ENCODE data around the gene TMEFF2. TPM values are rescaled to one million over a fixed set of nuclear protein-coding genes. Genes with fewer than 3 reads are reported as not detected.

The TMEFF2 gene
- total and polyA plus RNA-seq, 2 of the 4 experiments (the other 2 are of a cell fraction), result 1.3 to 3.0 TPM

DNA sequence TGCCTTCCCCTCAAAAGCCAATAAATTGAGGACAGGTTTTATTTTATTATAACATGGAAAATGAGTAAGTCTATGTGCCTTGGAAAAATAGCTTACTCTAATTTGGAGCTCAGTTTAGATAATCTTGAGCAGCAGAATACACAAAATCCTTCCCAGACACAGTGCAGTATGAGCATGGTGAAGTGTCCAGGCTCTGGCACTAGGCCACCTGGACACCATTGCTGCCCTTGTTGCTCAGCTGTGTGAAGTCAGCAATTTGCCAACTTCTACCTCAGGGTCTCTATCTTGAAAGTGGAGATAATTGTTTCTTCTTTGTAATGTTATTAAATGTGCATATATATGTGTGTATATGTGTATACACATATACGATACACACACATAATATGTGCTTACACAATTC is 242.9 kb downstream of the TMEFF2 start:
- Histone ChIP-seq H2BK15ac (ENCODE audit: low read depth, low read length) (no peak overlapping the region), H3K4me1 (ENCODE audit: control insufficient read depth, insufficient read depth, low read length) (0 out of 2 replicates have a peak, but pooled peaks cover 1% of the 10 kb centered on the region), H3K9me3 (ENCODE audit: control insufficient read depth, insufficient read depth, low read length) (no peaks in the 10 kb centered on the region), H3K56ac (ENCODE audit: extremely low read depth, insufficient read depth, low read length) (no peak overlapping the region), H3K27ac (ENCODE audit: insufficient read depth, low read length) (no peak overlapping the region), H2AK9ac (replicated peaks; ENCODE audit: low read depth, low read length, poor library complexity) (no peak overlapping the region), H2AFZ (replicated peaks; ENCODE audit: low read length, poor library complexity) (no peak overlapping the region), H3K4ac (ENCODE audit: low read depth, low read length) (no peak overlapping the region), H3K27me3 (ENCODE audit: control insufficient read depth, insufficient read depth, low read length) (no peaks in the 10 kb centered on the region), H2AK5ac (ENCODE audit: low read depth, low read length) (no peak overlapping the region; the same call in 1 of the 2 replicates), H4K91ac (ENCODE audit: insufficient read depth, low read depth, low read length) (no peak overlapping the region), H4K8ac (ENCODE audit: low read depth in 2 of 2, low read length in 2 of 2) (no peak overlapping the region), H3K4me3 (ENCODE audit: insufficient read depth, low read depth, low read length) (no peak overlapping the region), H4K20me1 (ENCODE audit: insufficient read depth, low read length) (no peaks in the 10 kb centered on the region), H3K79me1 (ENCODE audit: low read depth in 1 of 2, low read length in 2 of 2) (no peaks in the 10 kb centered on the region), H3K23ac (ENCODE audit: low read depth, low read length) (no peak overlapping the region), H3K4me2 (ENCODE audit: low read depth, low read length) (no peak overlapping the region), H3K14ac (replicated peaks; ENCODE audit: low read depth, low read length) (0 out of 2 replicates have a peak overlapping the region, but pooled peaks have one; percentile 25), H2BK5ac (ENCODE audit: low read depth, low read length, poor library complexity, severe bottlenecking) (no peak overlapping the region), H4K5ac (ENCODE audit: low read depth, low read length) (no peak overlapping the region), H3K9me1 (ENCODE audit: insufficient read depth, low read length) (no peaks in the 10 kb centered on the region), H2BK120ac (ENCODE audit: low read depth, low read length) (peak overlapping the region; percentile 10; the same call in 1 of the 2 replicates), H3K18ac (ENCODE audit: low read depth, low read length) (no peak overlapping the region), H3K9ac (ENCODE audit: low read depth, low read length) (no peak overlapping the region), H2BK20ac (ENCODE audit: low read depth, low read length) (no peak overlapping the region), H3K36me3 (ENCODE audit: control insufficient read depth, insufficient read depth, low read length) (no peaks in the 10 kb centered on the region)
- DNase-seq (no peak), ATAC-seq (ENCODE audit: low read depth) (no peak)
- in situ Hi-C loops (cut with MboI; ENCODE audit: low sequenced_read_pairs) (no loop called here), dilution Hi-C loops (cut with HindIII; ENCODE audit: low sequenced_read_pairs, unreplicated experiment) (no loop called here), intact Hi-C loops (cut with micrococcal nuclease) (no loop called here)
- POLR2A ChIA-PET (ENCODE audit: unreplicated experiment), result no interaction called here
- TF ChIP-seq SMC3 (IDR thresholded peaks at IDR 0.05; ENCODE audit: low read depth, low read length), result no peak
- no peak for TF ChIP-seq NFE2L2 (IDR thresholded peaks at IDR 0.05; ENCODE audit: low read depth, low read length)
- TF ChIP-seq RCOR1 (IDR thresholded peaks at IDR 0.05; ENCODE audit: insufficient replicate concordance, low read length), result no peak
- TF ChIP-seq MAZ (IDR thresholded peaks at IDR 0.05; ENCODE audit: borderline replicate concordance, low read depth, low read length), result no peak
- no peak for TF ChIP-seq MAFK (IDR thresholded peaks at IDR 0.05; ENCODE audit: low read depth, low read length)
- TF ChIP-seq, protein P1, sequence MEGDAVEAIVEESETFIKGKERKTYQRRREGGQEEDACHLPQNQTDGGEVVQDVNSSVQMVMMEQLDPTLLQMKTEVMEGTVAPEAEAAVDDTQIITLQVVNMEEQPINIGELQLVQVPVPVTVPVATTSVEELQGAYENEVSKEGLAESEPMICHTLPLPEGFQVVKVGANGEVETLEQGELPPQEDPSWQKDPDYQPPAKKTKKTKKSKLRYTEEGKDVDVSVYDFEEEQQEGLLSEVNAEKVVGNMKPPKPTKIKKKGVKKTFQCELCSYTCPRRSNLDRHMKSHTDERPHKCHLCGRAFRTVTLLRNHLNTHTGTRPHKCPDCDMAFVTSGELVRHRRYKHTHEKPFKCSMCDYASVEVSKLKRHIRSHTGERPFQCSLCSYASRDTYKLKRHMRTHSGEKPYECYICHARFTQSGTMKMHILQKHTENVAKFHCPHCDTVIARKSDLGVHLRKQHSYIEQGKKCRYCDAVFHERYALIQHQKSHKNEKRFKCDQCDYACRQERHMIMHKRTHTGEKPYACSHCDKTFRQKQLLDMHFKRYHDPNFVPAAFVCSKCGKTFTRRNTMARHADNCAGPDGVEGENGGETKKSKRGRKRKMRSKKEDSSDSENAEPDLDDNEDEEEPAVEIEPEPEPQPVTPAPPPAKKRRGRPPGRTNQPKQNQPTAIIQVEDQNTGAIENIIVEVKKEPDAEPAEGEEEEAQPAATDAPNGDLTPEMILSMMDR (conservative IDR thresholded peaks at IDR 0.05; ENCODE audit: low read depth, low read length), result no peak
- no peak for TF ChIP-seq RFX5 (IDR thresholded peaks at IDR 0.05; ENCODE audit: low read depth, low read length)
- CTCF ChIA-PET, result no interaction called here
- WGBS, 2 experiments (ENCODE audit: extremely low coverage in 2 of 2, insufficient read length in 1 of 2), result no CpG with 5 or more reads among the region's 1 CpG
- BruUV-seq (replicated peaks), result no TSS peak

All from IMR-90 (cell line).